HG02970 (cell line): ENCODE results near the gene RALGAPA1.
"Not testable (repeated sequence)": the region's sequence is repeated elsewhere in the genome, so short reads cannot be mapped to it uniquely, and the experiment has no call there.

Experiments
- ATAC-seq: cut with Tn5 transposase; IDR thresholded peaks from one replicate; pipeline ENCODE4 v1.9.1; 2021; ENCODE audit warnings: mild to moderate bottlenecking, moderate library complexity, moderate number of reproducible peaks; ENCODE audit not compliant: unreplicated experiment, low FRiP score

Gene RALGAPA1

DNA sequence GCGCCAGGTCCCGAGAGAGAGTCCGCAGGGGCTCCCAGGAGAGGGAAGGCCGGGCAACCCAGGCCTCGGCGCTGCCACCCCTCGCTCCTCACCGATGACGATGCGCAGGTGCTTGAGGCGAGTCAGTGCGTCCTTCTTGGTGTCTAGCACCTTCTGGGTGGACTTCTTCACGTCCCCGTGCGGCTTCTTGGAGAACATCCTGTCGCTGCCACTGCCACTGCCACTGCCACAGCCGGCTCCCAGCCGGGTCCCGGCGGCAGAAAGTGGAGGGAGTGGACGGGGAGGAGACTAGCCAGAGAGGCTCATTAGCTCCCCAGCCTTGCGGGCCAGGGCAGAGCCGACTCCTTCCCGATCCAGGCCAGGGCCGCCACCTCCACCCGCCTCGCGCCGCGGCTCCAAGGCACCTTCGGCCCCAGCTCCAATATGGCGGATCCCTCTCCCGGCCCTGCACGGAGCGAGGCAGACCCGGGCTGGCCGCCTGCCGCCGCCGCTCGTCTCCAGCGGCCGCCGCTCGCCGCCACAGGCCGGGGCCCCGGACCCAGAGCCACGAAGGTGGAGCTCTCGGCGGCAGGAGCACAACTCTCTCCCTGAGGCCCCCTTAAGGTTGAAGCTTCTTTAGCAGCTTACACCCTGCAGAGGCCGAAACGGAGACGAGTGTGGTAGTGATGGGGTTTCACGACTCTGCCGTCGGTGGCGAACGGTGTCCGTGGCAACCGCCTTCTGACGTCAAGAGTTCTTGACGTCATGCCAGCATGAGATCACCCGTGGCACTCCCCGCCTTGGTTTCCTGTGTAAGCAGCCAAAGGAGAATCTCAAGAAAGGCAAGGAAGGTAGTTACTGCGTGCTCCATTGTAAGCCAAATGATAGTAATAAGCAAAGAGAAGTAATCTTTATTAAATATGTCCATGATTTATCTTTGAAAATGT, at the start of gene RALGAPA1:
Gene RALGAPA1 (minus strand): TSS at position 658 of the 926 bp plus-strand sequence. CDS start 460 bp downstream, at position 198.
- ATAC-seq: peak; percentile 98

DNA sequence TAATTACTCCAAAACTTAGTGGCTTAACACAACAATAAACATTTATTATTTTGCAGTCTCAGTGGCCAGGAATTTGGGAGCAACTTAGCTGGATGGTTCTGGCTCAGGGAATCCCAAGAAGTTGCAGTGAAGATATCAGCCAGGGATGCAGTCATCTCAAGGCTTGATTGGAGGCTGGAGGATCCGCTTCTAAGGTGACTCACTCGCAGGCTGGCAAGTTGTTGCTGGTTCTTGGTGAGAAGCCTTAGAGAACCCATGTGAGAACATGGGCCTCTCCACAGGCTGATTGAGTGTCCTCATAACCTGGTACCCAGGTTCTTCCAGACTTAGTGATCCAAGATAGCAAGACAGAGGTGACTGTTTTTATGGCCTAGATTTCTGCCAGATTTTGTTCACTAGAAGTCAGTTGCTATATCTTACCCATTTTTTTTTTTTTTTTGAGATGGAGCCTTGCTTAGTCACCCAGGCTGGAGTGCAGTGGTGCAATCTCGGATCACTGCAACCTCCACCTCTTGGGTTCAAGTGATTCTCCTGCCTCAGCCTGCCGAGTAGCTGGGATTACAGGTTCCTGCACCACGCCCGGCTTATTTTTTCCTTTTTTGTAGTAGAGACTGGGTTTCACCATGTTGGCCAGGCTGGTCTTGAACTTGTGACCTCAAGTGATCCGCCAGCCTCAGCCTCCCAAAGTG, 49.6 kb upstream of the RALGAPA1 start:
- no peak for ATAC-seq

DNA sequence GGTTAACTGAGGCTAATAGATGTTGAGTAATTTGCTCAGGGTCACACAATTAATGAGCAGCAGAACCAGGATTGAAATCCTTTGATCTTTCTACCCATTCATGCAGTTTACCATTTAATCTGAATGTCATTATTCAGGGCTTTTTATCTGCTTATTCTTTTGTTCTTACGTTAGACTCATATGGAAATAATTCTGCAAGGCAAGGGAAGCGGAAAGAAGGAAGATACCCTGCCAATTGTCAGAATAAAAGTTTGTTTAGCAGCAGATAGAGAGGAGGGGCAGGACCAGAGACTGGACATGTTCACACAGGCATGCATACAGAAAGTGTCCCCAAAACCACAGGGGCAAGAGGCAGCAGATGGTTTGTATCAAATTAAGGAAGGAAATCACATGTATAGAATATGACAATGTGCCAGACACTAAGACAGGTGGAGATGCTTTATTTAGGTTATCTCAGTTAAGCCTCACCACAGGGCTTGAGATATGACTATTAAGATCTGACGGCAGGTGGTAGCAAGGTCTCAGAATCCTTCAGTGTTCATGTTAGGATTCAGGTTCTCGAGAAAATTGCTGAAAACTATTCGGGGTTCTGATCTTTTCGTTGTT, 46.9 kb upstream of the RALGAPA1 start:
- ATAC-seq: peak; percentile 91

DNA sequence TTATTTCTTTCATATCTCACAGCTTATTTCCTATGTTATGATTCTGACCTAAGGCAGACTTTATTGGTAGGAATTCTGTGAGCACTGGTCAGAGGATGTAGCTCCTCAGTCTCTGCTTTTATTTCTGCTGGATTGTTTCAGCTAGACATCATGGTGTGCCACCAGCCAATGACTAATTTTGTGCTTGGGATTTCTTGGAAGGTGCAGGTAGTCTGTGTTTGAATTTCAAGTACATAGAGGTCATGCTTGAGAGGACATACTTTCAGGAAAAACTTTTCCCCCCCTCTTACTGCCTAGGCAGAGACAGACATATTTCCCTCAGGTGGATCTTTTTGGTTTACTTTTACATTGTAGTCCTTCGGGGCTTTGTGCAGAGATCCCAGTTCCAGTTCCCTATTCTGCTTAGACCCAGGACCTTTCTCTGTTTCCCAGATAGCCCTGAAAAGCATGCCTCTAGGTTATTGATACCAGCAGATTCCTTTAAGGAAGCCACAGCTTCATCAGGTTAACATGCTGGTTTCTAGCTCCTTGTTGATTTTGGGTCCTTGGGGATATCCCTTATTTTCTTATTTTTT, 45.7 kb upstream of the RALGAPA1 start:
- ATAC-seq: no peak

DNA sequence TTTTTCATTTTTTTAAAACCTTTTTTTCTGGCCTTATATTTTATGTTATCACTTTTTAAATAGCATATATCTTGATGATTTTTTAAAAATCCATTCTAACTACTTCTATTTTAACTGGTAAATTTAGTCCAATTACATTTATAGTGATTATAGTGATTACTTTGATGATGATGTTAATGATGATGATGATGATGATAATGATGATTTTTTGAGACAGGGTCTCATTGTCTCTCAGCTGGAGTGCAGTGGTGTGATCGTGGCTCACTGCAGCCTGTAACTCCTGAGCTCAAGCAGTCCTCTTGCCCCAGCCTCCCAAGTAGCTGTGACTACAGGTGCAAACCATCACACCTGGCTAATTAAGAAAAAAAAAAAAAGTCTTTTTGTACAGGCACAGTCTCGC, 44.1 kb upstream of the RALGAPA1 start:
- no peak for ATAC-seq

DNA sequence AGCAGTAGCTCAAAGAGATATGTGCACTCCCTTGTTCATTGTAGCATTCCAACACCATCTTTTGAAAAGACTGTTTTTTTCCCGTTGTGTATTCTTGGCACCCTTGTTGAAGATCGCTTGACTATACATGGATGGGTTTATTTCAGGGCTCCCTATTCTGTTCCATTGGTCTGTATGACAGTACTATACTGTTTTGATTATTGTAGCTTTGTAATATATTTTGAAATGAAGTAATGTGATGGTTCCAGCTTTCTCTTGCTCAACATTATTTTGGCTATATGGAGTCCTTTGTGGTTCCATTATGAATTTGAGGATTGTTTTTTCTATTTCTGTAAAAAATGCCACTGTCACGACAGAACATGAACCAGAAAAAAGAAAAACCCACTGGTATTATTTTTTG, 42.7 kb upstream of the RALGAPA1 start:
- ATAC-seq: no peak

DNA sequence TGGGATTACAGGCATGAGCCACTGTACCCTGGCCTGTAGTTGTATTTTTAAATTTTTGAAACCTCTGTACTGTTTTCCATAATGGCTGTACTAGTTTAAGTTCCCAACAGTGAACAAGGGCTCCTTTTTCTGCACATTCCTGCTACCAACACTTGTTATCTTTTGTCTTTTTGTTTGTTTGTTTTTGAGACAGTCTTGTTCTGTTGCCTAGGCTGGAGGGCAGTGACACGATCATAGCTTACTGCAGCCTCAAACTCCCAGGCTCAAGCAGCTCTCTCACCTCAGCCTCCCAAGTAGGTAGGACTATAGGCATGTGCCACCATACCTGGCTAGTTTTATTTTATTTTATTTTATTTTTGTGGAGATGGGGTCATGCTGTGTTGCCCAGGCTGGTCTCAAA, 40.0 kb upstream of the RALGAPA1 start:
- no peak for ATAC-seq

DNA sequence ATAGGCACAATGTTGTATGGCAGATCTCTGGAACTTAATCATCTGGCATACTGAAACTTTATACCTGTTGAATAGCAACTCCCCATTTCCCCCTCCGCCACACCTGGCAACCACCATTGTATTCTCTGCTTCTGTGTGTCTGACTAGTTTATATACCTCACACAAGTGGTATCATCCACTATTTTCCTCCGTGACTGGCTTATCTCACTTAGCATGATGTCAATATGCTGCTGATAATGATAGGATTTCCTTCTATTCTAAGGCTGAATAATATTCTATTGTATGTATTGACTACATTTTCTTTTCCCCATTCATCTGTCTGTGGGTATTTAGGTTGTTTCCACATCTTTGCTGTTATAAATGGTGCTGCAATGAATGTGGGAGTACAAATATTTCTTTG, 38.5 kb upstream of the RALGAPA1 start:
- ATAC-seq: no peak

DNA sequence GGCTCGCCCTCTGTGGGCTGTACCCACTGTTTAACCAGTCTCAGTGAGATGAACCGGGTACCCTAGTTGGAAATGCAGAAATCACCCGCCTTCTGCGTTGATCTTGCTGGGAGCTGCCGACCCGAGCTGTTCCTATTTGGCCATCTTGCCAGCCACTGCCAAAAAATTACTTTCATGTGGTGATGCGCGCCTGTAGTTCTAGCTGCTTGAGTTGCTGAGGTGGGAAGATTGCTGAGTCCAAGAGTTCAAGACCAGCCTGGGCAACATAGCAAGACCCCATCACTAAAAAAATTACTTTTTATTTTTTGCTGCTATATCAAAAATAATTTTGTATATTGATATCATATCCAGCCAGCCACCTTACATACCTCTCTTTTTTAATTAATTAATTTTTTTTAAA, 35.4 kb upstream of the RALGAPA1 start:
- ATAC-seq: no peak

DNA sequence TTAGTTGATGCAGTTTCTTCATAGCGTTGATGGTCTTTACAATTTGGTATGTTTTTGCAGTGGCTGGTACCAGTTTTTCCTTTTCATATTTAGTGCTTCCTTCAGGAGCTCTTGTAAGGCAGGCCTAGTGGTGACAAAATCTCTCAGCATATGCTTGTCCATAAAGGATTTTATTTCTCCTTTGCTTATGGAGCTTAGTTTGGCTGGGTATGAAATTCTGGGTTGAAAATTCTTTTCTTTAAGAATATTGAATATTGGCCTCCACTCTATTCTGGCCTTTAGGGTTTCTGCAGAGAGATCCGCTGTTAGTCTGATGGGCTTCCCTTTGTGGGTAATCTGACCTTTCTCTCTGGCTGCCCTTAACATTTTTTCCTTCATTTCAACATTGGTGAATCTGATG, 33.1 kb upstream of the RALGAPA1 start:
- not testable (repeated sequence) for ATAC-seq

DNA sequence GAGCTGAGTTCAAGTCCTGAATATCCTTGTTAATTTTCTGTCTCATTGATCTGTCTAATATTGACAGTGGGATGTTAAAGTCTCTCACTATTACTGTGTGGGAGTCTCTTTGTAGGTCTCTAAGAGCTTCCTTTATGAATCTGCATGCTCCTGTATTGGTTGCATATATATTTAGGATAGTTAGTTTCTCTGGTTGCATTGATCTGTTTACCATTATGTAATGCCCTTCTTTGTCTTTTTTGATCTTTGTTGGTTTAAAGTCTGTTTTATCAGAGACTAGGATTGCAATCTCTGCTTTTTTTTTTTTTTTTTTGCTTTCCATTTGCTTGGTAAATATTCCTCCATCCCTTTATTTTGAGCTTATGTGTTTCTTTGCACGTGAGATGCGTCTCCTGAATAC, 32.6 kb upstream of the RALGAPA1 start:
- not testable (repeated sequence) for ATAC-seq

DNA sequence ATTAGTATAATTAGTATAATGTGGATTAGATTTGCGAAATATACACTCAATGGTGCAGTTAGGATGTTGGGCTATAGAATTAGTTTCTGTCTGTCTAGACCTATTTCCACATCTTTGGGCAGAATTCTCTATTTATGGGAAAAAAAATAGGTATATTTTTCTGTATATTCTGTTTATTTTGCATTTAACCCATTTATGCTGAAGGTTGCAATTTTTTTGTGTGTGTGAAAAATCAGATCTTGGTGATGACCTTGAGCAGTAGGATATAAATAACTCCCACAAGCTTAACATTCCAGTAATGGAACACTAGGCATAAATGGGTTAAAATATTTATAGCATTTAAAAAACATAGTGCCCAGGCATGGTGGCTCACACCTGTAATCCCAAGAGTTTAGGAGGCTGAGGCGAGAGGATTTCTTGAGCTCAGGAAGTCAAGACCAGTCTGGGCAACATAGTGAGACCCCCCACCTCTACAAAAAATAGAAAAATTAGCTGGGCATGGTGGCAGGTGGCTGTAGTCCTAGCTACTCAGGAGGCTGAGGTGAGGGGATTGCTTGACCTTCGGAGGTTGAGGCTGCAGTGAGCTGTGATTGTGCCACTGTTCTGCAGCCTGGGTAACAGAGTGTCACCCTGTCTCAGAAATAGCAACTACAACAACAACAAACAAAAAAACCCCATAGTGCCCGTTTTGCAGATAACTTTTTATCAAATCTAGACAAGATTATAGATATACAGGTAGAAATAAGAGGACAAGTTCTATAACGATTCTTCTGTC, 26.3 kb upstream of the RALGAPA1 start:
- ATAC-seq: no peak

DNA sequence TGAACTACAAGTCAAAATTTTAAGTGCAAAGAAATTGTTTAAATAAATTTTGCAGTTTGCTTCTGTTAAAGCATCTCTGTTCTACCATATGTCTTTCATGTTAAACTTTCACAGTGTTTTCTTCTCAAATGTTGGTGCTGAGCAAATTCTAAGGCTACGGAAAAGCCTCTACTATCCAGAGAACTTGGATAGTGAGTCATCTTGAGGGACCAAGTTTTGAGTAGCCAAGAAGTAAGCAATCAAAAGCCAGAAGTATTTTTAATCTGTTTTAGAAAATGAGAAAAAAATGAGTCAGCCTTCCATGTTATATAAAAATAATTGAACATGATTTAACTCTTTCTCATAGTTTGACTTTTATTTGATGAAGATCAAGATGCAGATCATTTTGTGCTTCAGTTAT, 20.4 kb upstream of the RALGAPA1 start:
- no peak for ATAC-seq

DNA sequence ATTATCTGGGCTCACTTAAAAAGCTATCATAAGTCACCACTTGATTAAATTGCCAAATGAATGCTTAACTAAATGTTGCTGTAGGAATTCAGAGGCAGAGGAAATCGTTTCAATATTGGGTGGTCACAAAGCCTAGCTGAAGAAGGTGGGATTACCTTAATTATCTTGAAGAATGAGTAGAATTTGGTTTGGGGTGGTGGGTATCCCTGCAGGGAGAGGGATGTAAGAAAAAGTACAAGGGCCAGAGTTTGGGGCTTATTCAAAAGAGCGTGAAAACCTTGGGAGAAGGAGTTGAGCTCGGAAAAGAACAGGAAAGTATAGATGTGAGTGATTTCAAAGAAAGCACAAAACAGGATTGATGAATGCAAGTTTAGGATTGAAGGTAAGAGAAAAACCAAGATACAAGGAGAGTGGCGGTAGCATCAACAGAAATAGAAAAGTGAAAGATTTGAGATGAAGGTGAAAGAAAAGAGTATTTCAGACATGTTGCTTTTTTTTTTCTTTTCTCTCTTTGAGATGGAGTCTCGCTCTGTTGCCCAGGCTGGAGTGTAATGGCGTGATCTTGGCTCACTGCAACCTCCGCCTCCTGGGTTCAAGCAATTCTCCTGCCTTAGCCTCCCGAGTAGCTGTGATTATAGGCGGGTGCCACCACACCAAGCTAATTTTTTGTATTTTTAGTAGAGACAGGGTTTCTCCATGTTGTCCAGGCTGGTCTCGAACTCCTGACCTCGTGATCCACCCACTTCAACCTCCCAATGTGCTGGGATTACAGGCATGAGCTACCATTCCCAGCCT, 18.8 kb upstream of the RALGAPA1 start:
- ATAC-seq: no peak

DNA sequence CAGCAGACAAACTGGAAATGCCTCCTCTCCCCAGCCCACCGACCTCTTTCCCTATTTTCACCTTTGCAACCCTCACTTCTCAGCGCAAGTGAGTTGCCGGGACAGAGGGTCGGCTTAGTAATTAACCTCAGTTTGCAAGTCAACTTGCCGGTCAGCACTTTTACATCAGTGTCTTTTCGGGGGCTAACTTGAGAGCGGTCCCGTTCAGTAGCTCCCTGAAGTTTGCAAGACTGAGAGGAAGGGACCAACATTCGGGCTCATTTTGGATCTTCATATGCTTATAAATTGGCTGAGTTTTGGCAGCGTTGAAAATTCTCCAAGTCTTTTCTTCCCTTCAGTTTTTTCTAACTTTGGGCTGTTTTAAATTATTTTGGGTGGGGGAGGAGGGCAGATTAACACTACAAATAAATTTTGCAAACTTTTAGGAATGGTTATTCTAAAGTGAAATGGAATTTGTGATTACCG, 17.9 kb upstream of the RALGAPA1 start:
- ATAC-seq: no peak

DNA sequence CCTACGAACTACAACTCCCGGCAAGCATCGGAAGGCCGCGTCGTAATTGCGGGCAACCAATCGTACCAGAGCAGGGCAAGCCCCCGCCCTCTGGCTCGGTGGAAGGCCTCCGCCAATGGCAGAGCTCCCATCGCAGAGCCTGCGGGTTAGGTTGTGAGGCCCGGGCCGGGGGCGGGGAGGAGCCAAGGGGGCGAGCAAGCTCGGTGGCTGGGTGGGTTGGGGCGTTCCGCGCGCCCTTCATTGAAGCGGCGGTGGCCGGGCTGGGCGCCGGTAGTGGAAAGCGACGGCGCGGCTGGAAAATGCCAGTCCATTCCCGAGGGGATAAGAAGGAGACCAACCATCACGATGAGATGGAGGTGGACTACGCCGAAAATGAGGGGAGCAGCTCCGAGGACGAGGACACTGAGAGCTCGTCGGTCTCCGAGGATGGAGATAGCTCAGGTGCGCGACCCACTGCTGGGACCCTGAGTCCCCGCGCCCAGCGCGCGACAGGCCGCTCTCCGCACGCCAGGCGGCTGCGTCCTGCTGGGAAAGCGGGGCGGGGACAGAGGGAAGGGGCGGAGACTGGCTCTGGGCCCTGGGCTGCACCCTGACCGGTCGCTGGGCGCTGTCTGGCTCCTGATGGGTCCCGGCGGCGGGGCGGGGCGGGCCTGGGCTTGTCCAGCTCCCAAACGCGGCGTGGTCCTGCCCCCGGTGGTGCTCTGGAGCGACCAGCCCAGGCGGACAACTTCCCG, 17.3 kb upstream of the RALGAPA1 start, which contains the start of gene BRMS1L:
Gene BRMS1L (plus strand): TSS at position 121 of the 734 bp plus-strand sequence. CDS start 179 bp downstream, at position 300.
- ATAC-seq: peak; percentile 98

DNA sequence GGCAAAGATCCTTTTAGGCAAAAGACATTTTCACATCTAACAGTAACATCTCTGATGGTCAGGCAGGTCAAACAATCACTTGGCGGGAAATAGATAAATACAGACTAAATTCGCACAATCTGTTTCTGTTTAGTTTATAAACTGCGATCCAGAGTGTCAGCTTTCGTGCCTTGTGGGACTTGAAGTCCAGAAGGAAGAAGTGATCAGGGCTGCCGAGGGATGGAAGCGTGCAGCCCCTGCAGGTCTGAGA, 16.8 kb upstream of the RALGAPA1 start:
- no peak for ATAC-seq

DNA sequence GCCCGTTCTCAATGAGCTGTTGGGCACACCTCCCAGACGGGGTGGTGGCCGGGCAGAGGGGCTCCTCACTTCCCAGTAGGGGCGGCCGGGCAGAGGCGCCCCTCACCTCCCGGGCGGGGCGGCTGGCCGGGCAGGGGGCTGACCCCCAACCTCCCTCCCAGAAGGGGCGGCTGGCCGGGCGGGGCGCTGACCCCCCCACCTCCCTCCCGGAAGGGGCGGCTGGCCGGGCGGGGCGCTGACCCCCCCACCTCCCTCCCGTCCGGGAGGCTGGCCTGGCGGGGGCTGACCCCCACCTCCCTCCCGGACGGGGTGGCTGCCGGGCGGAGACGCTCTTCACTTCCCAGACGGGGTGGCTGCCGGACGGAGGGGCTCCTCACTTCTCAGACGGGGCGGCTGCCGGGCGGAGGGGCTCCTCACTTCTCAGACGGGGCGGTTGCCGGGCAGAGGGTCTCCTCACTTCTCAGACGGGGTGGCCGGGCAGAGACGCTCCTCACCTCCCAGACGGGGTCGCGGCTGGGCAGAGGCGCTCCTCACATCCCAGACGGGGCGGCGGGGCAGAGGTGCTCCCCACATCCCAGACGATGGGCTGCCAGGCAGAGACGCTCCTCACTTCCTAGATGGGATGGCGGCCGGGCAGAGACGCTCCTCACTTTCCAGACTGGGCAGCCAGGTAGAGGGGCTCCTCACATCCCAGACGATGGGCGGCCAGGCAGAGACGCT, 15.5 kb upstream of the RALGAPA1 start:
- not testable (repeated sequence) for ATAC-seq
